CD14-positive monocyte (primary cell): ENCODE results near the gene TRIM15. TPM values are rescaled to one million over a fixed set of nuclear protein-coding genes. Genes with fewer than 3 reads are reported as not detected.

ENCODE experiments used
- DNase-seq, 3 donors: peaks; one replicate each; pipeline ENCODE4 v3.0.0-alpha.2; 2011 to 2022
- H2AFZ ChIP-seq: 2 replicates; pipeline ENCODE4 v1.6.0; 2012; ENCODE audit warnings: mild to moderate bottlenecking, low read depth, low read length, inconsistent platforms; ENCODE audit not compliant: insufficient read depth, poor library complexity, severe bottlenecking
- H3K27ac ChIP-seq, 2 donors: 1 replicate in 1 of 2; 2 replicates in 1 of 2; pipeline ENCODE4 v1.5.1; 2012 to 2013; ENCODE audit warnings: low read length in 2 of 2, control low read depth in 1 of 2, inconsistent platforms in 1 of 2, low read depth in 1 of 2, mild to moderate bottlenecking in 1 of 2
- H3K27me3 ChIP-seq, 2 donors: one replicate each; pipeline versions ENCODE4 v1.6.0 to v1.6.1; 2011 to 2013; ENCODE audit warnings: low read length in 2 of 2; ENCODE audit not compliant: control insufficient read depth in 2 of 2, insufficient read depth in 2 of 2
- H3K36me3 ChIP-seq, 2 donors: replicated peaks in 1 of 2; 1 replicate in 1 of 2; 2 replicates in 1 of 2; pipeline versions ENCODE4 v1.5.1 to v1.6.1; 2012 to 2013; ENCODE audit warnings: low read length in 2 of 2, control low read depth in 1 of 2, inconsistent platforms in 1 of 2, mild to moderate bottlenecking in 1 of 2; ENCODE audit not compliant: insufficient read depth in 2 of 2, control insufficient read depth in 1 of 2
- H3K4me1 ChIP-seq, 2 donors: 1 replicate in 1 of 2; 2 replicates in 1 of 2; pipeline versions ENCODE4 v1.5.1 to v1.6.1; 2012 to 2013; ENCODE audit warnings: low read length in 2 of 2, control low read depth in 1 of 2, inconsistent platforms in 1 of 2, mild to moderate bottlenecking in 1 of 2, moderate library complexity in 1 of 2; ENCODE audit not compliant: insufficient read depth in 2 of 2, control insufficient read depth in 1 of 2
- H3K4me2 ChIP-seq: replicated peaks from 2 replicates; pipeline ENCODE3; 2012; ENCODE audit warnings: low read length, moderate library complexity, mild to moderate bottlenecking; ENCODE audit not compliant: poor library complexity, severe bottlenecking; ENCODE audit errors: extremely low read depth
- H3K4me3 ChIP-seq, 3 experiments: fragments of 200-600 bp in 1 of 3; sonication (generic) in 1 of 3; replicated peaks in 1 of 3; 1 replicate in 2 of 3; 2 replicates in 1 of 3; pipeline ENCODE4 v1.5.1; 2011 to 2013; ENCODE audit warnings: low read length in 3 of 3, mild to moderate bottlenecking in 3 of 3, control low read depth in 2 of 3, low read depth in 2 of 3, inconsistent platforms in 1 of 3, moderate library complexity in 1 of 3
- H3K79me2 ChIP-seq: 2 replicates; pipeline ENCODE4 v1.6.0; 2012; ENCODE audit warnings: mild to moderate bottlenecking, control low read depth, inconsistent platforms, low read length, moderate library complexity; ENCODE audit not compliant: insufficient read depth
- H3K9ac ChIP-seq: 2 replicates; pipeline ENCODE4 v1.6.0; 2017; ENCODE audit warnings: low read length, mild to moderate bottlenecking; ENCODE audit not compliant: insufficient read depth, poor library complexity, severe bottlenecking
- H3K9me3 ChIP-seq, 2 donors: replicated peaks in 1 of 2; 1 replicate in 1 of 2; 2 replicates in 1 of 2; pipeline versions ENCODE4 v1.5.1 to v1.6.1; 2012 to 2013; ENCODE audit warnings: low read length in 2 of 2, control low read depth in 1 of 2; ENCODE audit not compliant: control insufficient read depth in 1 of 2, insufficient read depth in 1 of 2
- H4K20me1 ChIP-seq: 2 replicates; pipeline ENCODE4 v1.6.0; 2012; ENCODE audit warnings: mild to moderate bottlenecking, low read length, control low read depth, moderate library complexity; ENCODE audit not compliant: insufficient read depth
- H3K27ac Mint-ChIP-seq, 7 donors: one replicate each; pipeline ENCODE4 v1.8.0; 2020; ENCODE audit warnings: mild to moderate bottlenecking in 7 of 7, mixed read lengths in 7 of 7, moderate library complexity in 6 of 7, inconsistent platforms in 2 of 7
- H3K27me3 Mint-ChIP-seq, 3 donors: one replicate each; pipeline ENCODE4 v1.8.0; 2021 to 2022; ENCODE audit warnings: low read depth in 3 of 3, mild to moderate bottlenecking in 3 of 3, mixed read lengths in 3 of 3, moderate library complexity in 3 of 3, inconsistent platforms in 1 of 3
- H3K36me3 Mint-ChIP-seq, 2 donors: one replicate each; pipeline ENCODE4 v1.8.0; 2020; ENCODE audit warnings: mixed read lengths in 2 of 2, inconsistent platforms in 1 of 2, mild to moderate bottlenecking in 1 of 2
- H3K4me1 Mint-ChIP-seq: one replicate; pipeline ENCODE4 v1.8.0; 2020; ENCODE audit warnings: mild to moderate bottlenecking, mixed read lengths
- H3K4me3 Mint-ChIP-seq, 2 donors: one replicate each; pipeline ENCODE4 v1.8.0; 2020; ENCODE audit warnings: mild to moderate bottlenecking in 2 of 2, mixed read lengths in 2 of 2, moderate library complexity in 1 of 2
- H3K9me3 Mint-ChIP-seq, 7 donors: one replicate each; pipeline ENCODE4 v1.8.0; 2020 to 2022; ENCODE audit warnings: mixed read lengths in 7 of 7, mild to moderate bottlenecking in 6 of 7, moderate library complexity in 6 of 7, inconsistent platforms in 2 of 7
- WGBS: methylation state at CpG from one replicate; pipeline ENCODE4 v1.1.5; 2013; ENCODE audit warnings: missing lambda C conversion rate; ENCODE audit not compliant: insufficient coverage; 5-methylcytosine and 5-hydroxymethylcytosine counted together
- intact Hi-C, 2 donors: fragments of 100-400 bp; cut with micrococcal nuclease; formaldehyde crosslinking; loops; one replicate each; pipeline versions ENCODE4 v1.15.0 to v1.15.1; 2023
- polyA plus RNA-seq, 3 donors: library from polyadenylated mRNA; depleted of rRNA in 1 of 3; unstranded in 2 of 3; stranded (reverse) in 1 of 3; fragments of 300-500 nt in 2 of 3; fragments of >200 nt in 1 of 3; fragmentation: Illumina TruSeq in 2 of 3; gene quantifications; 1 replicate in 2 of 3; 2 replicates in 1 of 3; pipeline ENCODE4 v1.2.3, GENCODE V29; 2012 to 2021
- TF ChIP-seq, protein P1 (sequence below): fragments of 200-600 bp; IDR thresholded peaks from one replicate; pipeline ENCODE4 v1.8.0; 2022; ENCODE audit warnings: antibody characterized with exemption, mild to moderate bottlenecking

Gene TRIM15
- polyA plus RNA-seq, 3 donors, result not detected

- DNase-seq, result no peak
- H3K36me3 ChIP-seq, result peaks cover 61 to 86% of the 10 kb centered on the region in 2 donors
- no peaks in the 10 kb centered on the region for H3K27me3 ChIP-seq
- H3K9ac ChIP-seq, result no peak overlapping the region
- 94% methylated on average over 11 of the region's 12 CpGs for WGBS
- Mint-ChIP-seq H3K27me3 (peaks cover 0 to 2% (median 0%) of the 10 kb centered on the region in 3 donors), H3K4me3 (no peak overlapping the region), H3K27ac (peak overlapping the region in 1 of 7 donors; percentile 57), H3K9me3 (peaks cover 0 to 3% (median 0%) of the 10 kb centered on the region in 7 donors), H3K36me3 (peaks cover 67 to 91% of the 10 kb centered on the region in 2 donors), H3K4me1 (peaks cover 19% of the 10 kb centered on the region)
- H3K4me3 ChIP-seq, result no peak overlapping the region
- TF ChIP-seq, protein P1, sequence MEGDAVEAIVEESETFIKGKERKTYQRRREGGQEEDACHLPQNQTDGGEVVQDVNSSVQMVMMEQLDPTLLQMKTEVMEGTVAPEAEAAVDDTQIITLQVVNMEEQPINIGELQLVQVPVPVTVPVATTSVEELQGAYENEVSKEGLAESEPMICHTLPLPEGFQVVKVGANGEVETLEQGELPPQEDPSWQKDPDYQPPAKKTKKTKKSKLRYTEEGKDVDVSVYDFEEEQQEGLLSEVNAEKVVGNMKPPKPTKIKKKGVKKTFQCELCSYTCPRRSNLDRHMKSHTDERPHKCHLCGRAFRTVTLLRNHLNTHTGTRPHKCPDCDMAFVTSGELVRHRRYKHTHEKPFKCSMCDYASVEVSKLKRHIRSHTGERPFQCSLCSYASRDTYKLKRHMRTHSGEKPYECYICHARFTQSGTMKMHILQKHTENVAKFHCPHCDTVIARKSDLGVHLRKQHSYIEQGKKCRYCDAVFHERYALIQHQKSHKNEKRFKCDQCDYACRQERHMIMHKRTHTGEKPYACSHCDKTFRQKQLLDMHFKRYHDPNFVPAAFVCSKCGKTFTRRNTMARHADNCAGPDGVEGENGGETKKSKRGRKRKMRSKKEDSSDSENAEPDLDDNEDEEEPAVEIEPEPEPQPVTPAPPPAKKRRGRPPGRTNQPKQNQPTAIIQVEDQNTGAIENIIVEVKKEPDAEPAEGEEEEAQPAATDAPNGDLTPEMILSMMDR, result no peak
- H3K4me2 ChIP-seq, result no peak overlapping the region
- H3K9me3 ChIP-seq, result no peaks in the 10 kb centered on the region
- H3K79me2 ChIP-seq, result peaks cover 35% of the 10 kb centered on the region
- H4K20me1 ChIP-seq, result peaks cover 72% of the 10 kb centered on the region
- intact Hi-C loops, result no loop called here
- no peak overlapping the region for H3K27ac ChIP-seq
- peaks cover 13 to 16% of the 10 kb centered on the region in 2 donors for H3K4me1 ChIP-seq
- no peak overlapping the region for H2AFZ ChIP-seq
Measured at GRCh38 chr6:30196376-30196775, 33.0 kb downstream of the TRIM15 start.

- Histone ChIP-seq H3K79me2 (peaks cover 43% of the 10 kb centered on the region), H3K27me3 (no peaks in the 10 kb centered on the region), H4K20me1 (peaks cover 76% of the 10 kb centered on the region), H3K4me2 (no peak overlapping the region), H3K4me1 (peaks cover 31 to 34% of the 10 kb centered on the region in 2 donors), H3K27ac (peak overlapping the region in 1 of 2 donors; percentile 23), H3K36me3 (peaks cover 48 to 69% of the 10 kb centered on the region in 2 donors), H3K4me3 (no peak overlapping the region), H3K9ac (no peak overlapping the region), H3K9me3 (no peaks in the 10 kb centered on the region), H2AFZ (no peak overlapping the region)
- H3K4me3 Mint-ChIP-seq, result no peak overlapping the region
- peaks cover 57 to 74% of the 10 kb centered on the region in 2 donors for H3K36me3 Mint-ChIP-seq
- H3K9me3 Mint-ChIP-seq, result peaks cover 0 to 3% (median 0%) of the 10 kb centered on the region in 7 donors
- peak overlapping the region in 6 of 7 donors; percentile 17 to 80 (median 54) for H3K27ac Mint-ChIP-seq
- 96% methylated on average over 33 of the region's 34 CpGs for WGBS
- H3K27me3 Mint-ChIP-seq, result peaks cover 0 to 2% (median 0%) of the 10 kb centered on the region in 3 donors
- no peak for DNase-seq
- peaks cover 37% of the 10 kb centered on the region for H3K4me1 Mint-ChIP-seq
- intact Hi-C loops, result no loop called here
- TF ChIP-seq, protein P1, result no peak
Measured at GRCh38 chr6:30198166-30199084, 35.1 kb downstream of the TRIM15 start.
